NCI-H146 (cell line): Measurements from ENCODE around the gene AIF1.
"Not testable (repeated sequence)": the region's sequence is repeated elsewhere in the genome, so short reads cannot be mapped to it uniquely, and the experiment has no call there.

ENCODE experiments used
- DNase-seq: peaks from one replicate; lab custom pipeline; 2025; lab: John Stamatoyannopoulos, UW

Gene AIF1

GRCh38 chr6:31580807-31581433 is 34.1 kb upstream of the AIF1 start:
- peak; percentile 66 for DNase-seq

- no peak for DNase-seq
These were observed 33.4 kb upstream of the AIF1 start for GRCh38 chr6:31581434-31582229.

- no peak for DNase-seq
These were observed 32.8 kb upstream of the AIF1 start, which contains the start of gene LTB for GRCh38 chr6:31582230-31582643. Gene LTB, minus strand, starts transcription at chr6:31582424. Its CDS starts 7 bp downstream, at chr6:31582417.

GRCh38 chr6:31585491-31585890 is 29.5 kb upstream of the AIF1 start:
- DNase-seq, result no peak

- DNase-seq, result no peak
These were observed 29.0 kb upstream of the AIF1 start, which contains the start of gene LST1 for GRCh38 chr6:31586008-31586407. Gene LST1, plus strand, starts transcription at chr6:31586277. Its CDS starts 1,023 bp downstream, at chr6:31587300.

GRCh38 chr6:31586599-31587281 is 28.3 kb upstream of the AIF1 start:
- no peak for DNase-seq

- no peak for DNase-seq
These were observed 26.9 kb upstream of the AIF1 start for GRCh38 chr6:31587791-31588777.

- DNase-seq, result no peak
These were observed 26.0 kb upstream of the AIF1 start for GRCh38 chr6:31588871-31589650.

- not testable (repeated sequence) for DNase-seq
These were observed 24.3 kb upstream of the AIF1 start for GRCh38 chr6:31590691-31591090.

- DNase-seq, result no peak
These were observed 22.6 kb upstream of the AIF1 start for GRCh38 chr6:31592396-31592771.

GRCh38 chr6:31597006-31597405 is 18.0 kb upstream of the AIF1 start:
- DNase-seq, result peak; percentile 13

- DNase-seq, result no peak
These were observed 7.7 kb upstream of the AIF1 start for GRCh38 chr6:31607317-31607716.

- DNase-seq, result peak; percentile 75
These were observed 5.3 kb upstream of the AIF1 start for GRCh38 chr6:31609519-31610406.

- no peak for DNase-seq
These were observed 4.1 kb upstream of the AIF1 start for GRCh38 chr6:31610968-31611367.

GRCh38 chr6:31614075-31614619 is 887 bp upstream of the AIF1 start:
- DNase-seq, result no peak

- no peak for DNase-seq
These were observed 714 bp downstream of the AIF1 start for GRCh38 chr6:31615748-31616147.

GRCh38 chr6:31617010-31617409 is 2.0 kb downstream of the AIF1 start:
- DNase-seq, result no peak

GRCh38 chr6:31619805-31620585 is 5.0 kb downstream of the AIF1 start:
- peak; percentile 99 for DNase-seq
